ENCODE results near the gene TMC1.
"Not testable (repeated sequence)": the region's sequence is repeated elsewhere in the genome, so short reads cannot be mapped to it uniquely, and the experiment has no call there.

The TMC1 gene

GRCh38 chr9:72526901-72527800 lies 5.7 kb downstream of the TMC1 start:
- DNase-seq, result peak; percentile 60

GRCh38 chr9:72527801-72528195 lies 6.4 kb downstream of the TMC1 start:
- no peak for DNase-seq

GRCh38 chr9:72529531-72529930 lies 8.1 kb downstream of the TMC1 start:
- DNase-seq, result no peak

GRCh38 chr9:72533322-72533721 lies 11.9 kb downstream of the TMC1 start:
- DNase-seq, result no peak

- no peak for DNase-seq
These were observed 13.5 kb downstream of the TMC1 start for GRCh38 chr9:72534931-72535330.

GRCh38 chr9:72537011-72537545 lies 15.7 kb downstream of the TMC1 start:
- no peak for DNase-seq

- DNase-seq, result no peak
These were observed 16.3 kb downstream of the TMC1 start for GRCh38 chr9:72537671-72538070.

GRCh38 chr9:72538921-72539702 lies 17.7 kb downstream of the TMC1 start:
- no peak for DNase-seq

GRCh38 chr9:72539824-72540347 lies 18.5 kb downstream of the TMC1 start:
- no peak for DNase-seq

GRCh38 chr9:72540348-72540873 lies 19.0 kb downstream of the TMC1 start:
- DNase-seq, result no peak

- not testable (repeated sequence) for DNase-seq
These were observed 21.1 kb downstream of the TMC1 start for GRCh38 chr9:72542537-72542833.

- DNase-seq, result no peak
These were observed 21.5 kb downstream of the TMC1 start for GRCh38 chr9:72542917-72543316.

GRCh38 chr9:72551306-72551705 lies 29.9 kb downstream of the TMC1 start:
- DNase-seq, result no peak

GRCh38 chr9:72552356-72552755 lies 30.9 kb downstream of the TMC1 start:
- no peak for DNase-seq

- DNase-seq, result no peak
These were observed 32.8 kb downstream of the TMC1 start for GRCh38 chr9:72554221-72554641.

- DNase-seq, result peak; percentile 30
These were observed 36.1 kb downstream of the TMC1 start for GRCh38 chr9:72557549-72557948.

- no peak for DNase-seq
These were observed 38.7 kb downstream of the TMC1 start for GRCh38 chr9:72560086-72560485.

- no peak for DNase-seq
These were observed 42.4 kb downstream of the TMC1 start for GRCh38 chr9:72563806-72564205.

- no peak for DNase-seq
These were observed 43.3 kb downstream of the TMC1 start for GRCh38 chr9:72564479-72565281.

- DNase-seq, result no peak
These were observed 44.1 kb downstream of the TMC1 start for GRCh38 chr9:72565535-72565934.

GRCh38 chr9:72574156-72574810 lies 52.9 kb downstream of the TMC1 start:
- DNase-seq, result no peak

GRCh38 chr9:72575666-72576065 lies 54.3 kb downstream of the TMC1 start:
- no peak for DNase-seq

Data from stimulated activated CD4-positive, alpha-beta T cell treated with anti-CD3 and anti-CD28 coated beads, Interleukin-12 subunit alpha, Interleukin-12 subunit beta, amount 100 ng/mL, for 4 hours (primary cell).